Choroid plexus epithelial cell (primary cell): ENCODE results near the gene YIF1B.
"Not testable (repeated sequence)": the region's sequence is repeated elsewhere in the genome, so short reads cannot be mapped to it uniquely, and the experiment has no call there.

Experiments used
- DNase-seq: peaks from one replicate; pipeline ENCODE4 v3.0.0-alpha.2; 2010; ENCODE audit warnings: low read depth
- H3K4me3 ChIP-seq: 2 replicates; pipeline ENCODE4 v1.5.1; 2011; ENCODE audit warnings: low read depth, mild to moderate bottlenecking, control low read depth, low read length, moderate library complexity
- TF ChIP-seq, protein P1 (sequence below): conservative IDR thresholded peaks from 2 replicates; pipeline ENCODE4 v1.5.1; 2011; ENCODE audit warnings: low read depth, mild to moderate bottlenecking, control low read depth, inconsistent platforms, low read length, moderate library complexity

The YIF1B gene

GRCh38 chr19:38346837-38347236 lies 31.1 kb upstream of the YIF1B start:
- DNase-seq = no peak
- H3K4me3 ChIP-seq = no peak overlapping the region
- TF ChIP-seq, protein P1, sequence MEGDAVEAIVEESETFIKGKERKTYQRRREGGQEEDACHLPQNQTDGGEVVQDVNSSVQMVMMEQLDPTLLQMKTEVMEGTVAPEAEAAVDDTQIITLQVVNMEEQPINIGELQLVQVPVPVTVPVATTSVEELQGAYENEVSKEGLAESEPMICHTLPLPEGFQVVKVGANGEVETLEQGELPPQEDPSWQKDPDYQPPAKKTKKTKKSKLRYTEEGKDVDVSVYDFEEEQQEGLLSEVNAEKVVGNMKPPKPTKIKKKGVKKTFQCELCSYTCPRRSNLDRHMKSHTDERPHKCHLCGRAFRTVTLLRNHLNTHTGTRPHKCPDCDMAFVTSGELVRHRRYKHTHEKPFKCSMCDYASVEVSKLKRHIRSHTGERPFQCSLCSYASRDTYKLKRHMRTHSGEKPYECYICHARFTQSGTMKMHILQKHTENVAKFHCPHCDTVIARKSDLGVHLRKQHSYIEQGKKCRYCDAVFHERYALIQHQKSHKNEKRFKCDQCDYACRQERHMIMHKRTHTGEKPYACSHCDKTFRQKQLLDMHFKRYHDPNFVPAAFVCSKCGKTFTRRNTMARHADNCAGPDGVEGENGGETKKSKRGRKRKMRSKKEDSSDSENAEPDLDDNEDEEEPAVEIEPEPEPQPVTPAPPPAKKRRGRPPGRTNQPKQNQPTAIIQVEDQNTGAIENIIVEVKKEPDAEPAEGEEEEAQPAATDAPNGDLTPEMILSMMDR = no peak

DNA sequence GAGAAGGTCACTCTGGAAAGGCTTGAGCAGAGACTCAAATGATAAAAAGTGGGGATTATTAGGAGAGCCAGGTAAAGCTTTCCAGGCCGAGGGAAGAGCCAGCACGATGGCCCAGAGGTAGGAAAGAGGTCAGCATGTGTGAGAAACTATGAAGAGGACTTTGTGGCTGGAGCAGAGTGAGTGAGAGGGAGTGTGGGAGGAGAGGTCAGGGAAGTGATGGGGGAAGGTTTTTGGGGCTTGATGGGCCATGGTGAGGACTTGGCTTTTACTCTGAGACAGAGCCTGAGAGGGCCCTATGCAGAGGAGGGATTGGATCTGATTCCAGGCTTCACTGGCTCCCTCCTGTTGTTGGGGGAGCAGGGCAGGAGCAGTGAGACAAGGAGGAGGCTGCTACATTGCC lies 25.2 kb upstream of the YIF1B start:
- no peak overlapping the region for H3K4me3 ChIP-seq
- DNase-seq = no peak
- TF ChIP-seq, protein P1 = no peak

- DNase-seq, H3K4me3 ChIP-seq: not testable (repeated sequence)
Measured at GRCh38 chr19:38339011-38339410, 23.3 kb upstream of the YIF1B start.

DNA sequence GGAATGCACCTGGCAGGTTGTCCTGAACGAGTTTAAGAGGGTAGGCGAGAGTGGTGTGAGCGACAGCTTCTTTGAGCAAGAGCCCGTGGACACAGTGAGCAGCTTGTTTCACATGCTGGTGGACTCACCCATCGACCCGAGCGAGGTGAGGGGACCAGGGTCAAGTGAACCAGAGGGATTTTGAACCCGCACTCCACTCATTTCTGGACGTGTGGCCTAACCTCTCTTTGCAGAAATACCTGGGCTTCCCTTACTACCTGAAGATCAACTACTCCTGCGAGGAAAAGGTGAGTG lies 21.6 kb upstream of the YIF1B start:
- TF ChIP-seq, protein P1 = no peak
- no peak for DNase-seq
- H3K4me3 ChIP-seq = peak overlapping the region; percentile 58

- TF ChIP-seq, protein P1 = no peak
- H3K4me3 ChIP-seq = peak overlapping the region; percentile 58
- DNase-seq = peak; percentile 96
Measured at GRCh38 chr19:38336638-38337359, 21.1 kb upstream of the YIF1B start.

- TF ChIP-seq, protein P1 = no peak
- peak; percentile 97 for DNase-seq
- peak overlapping the region; percentile 58 for H3K4me3 ChIP-seq
Measured at GRCh38 chr19:38335949-38336637, 20.3 kb upstream of the YIF1B start.

DNA sequence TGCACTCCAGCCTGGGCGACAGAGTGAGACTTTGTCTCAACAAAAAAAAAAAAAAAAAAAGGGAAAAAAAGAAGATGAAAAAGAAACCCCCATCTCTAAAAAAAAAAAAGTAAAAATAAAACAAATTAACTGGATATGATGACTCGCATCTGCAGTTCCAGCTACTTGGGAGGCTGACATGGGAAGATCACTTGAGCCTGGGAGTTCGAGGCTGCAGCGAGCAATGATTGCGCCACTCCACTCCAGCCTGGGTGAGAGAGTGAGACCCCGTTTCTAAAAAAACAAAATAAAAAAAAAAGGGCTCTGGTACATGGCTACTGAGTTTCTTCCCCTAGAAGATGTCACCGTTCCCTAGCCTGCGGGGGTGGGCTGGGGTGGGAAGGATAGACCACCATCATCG lies 17.5 kb upstream of the YIF1B start:
- DNase-seq = no peak
- H3K4me3 ChIP-seq = no peak overlapping the region
- TF ChIP-seq, protein P1 = no peak
